ENCODE results near the gene DMD.

The DMD gene

DNA sequence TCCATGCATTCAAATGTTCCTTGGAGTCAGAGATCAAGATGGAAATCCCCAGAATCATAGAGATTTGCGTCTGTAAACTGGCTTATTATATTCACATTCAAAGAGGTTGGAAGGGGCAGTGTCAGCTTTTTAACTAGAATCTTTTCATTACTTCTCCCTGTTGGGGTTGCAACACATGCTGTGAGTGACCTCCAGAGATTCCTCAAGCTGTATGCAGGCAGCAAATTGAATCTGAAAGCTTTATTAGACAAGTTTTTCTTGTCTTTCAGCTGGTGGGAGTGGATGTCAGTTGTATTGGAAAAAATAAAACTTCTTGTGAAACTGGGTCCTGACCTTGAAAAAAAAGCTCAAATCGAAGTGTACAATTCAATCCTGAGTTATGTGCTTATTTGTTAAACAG lies 1403.0 kb downstream of the DMD start:
- no peaks in the 10 kb centered on the region for H3K36me3 ChIP-seq (ENCODE audit: control insufficient read depth, insufficient read depth, low read length)

DNA sequence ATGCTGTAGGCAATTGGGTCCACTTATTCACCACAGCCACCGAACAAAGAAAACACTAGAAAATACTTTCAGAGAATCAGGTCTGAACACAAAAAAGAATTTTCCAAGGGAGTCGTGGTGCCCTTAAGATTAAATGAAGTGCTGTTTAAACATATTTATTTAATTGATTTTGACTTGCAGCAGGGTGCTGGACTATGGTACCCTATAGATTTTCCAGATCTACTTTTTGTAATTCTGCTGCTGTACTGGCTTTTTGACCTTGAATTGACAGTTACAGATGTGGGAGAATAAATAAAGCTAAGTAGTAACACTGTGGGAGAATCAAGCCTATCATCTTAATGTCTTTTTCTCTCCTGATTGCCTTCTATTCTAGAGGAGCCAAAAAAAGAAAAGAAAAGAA lies 1404.2 kb downstream of the DMD start:
- H3K4me1 ChIP-seq (ENCODE audit: control insufficient read depth, insufficient read depth, low read length), result no peaks in the 10 kb centered on the region
- no peak overlapping the region for H3K9ac ChIP-seq (ENCODE audit: low read length)
- H3K27me3 ChIP-seq (ENCODE audit: control insufficient read depth, insufficient read depth, low read length), result no peaks in the 10 kb centered on the region
- no peaks in the 10 kb centered on the region for H3K9me3 ChIP-seq (ENCODE audit: control insufficient read depth, low read length)
- H3K36me3 ChIP-seq (ENCODE audit: control insufficient read depth, insufficient read depth, low read length), result no peaks in the 10 kb centered on the region
- H3K4me3 ChIP-seq (ENCODE audit: low read length), result no peak overlapping the region

More for the DNA sequence above, 1403.0 kb downstream of the DMD start:
- Histone ChIP-seq H3K4me3 (ENCODE audit: low read length) (no peak overlapping the region), H3K9ac (ENCODE audit: low read length) (no peak overlapping the region), H3K27me3 (ENCODE audit: control insufficient read depth, insufficient read depth, low read length) (no peaks in the 10 kb centered on the region), H3K4me1 (ENCODE audit: control insufficient read depth, insufficient read depth, low read length) (no peaks in the 10 kb centered on the region), H3K9me3 (ENCODE audit: control insufficient read depth, low read length) (no peaks in the 10 kb centered on the region)

DNA sequence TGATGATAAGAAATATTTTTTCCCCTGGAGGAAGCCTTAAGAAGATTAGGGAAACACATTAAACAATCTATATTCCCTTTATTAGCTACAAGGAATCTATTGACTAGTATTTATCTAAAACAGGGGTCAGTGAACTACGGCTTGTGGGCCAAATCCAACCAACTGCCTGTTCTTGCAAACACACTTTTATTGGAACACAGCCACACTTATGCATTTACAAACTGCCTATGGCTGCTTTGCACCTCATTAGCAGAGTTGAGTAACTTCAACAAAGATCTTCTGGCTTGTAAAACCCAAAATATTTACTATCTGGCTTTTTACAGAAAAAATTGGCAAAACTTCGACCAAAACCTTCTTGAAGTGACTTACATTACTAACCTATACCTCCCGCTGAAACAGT lies 1405.6 kb downstream of the DMD start:
- Histone ChIP-seq H3K27me3 (ENCODE audit: control insufficient read depth, insufficient read depth, low read length) (no peaks in the 10 kb centered on the region), H3K36me3 (ENCODE audit: control insufficient read depth, insufficient read depth, low read length) (no peaks in the 10 kb centered on the region), H3K4me3 (ENCODE audit: low read length) (no peak overlapping the region), H3K9ac (ENCODE audit: low read length) (no peak overlapping the region), H3K9me3 (ENCODE audit: control insufficient read depth, low read length) (no peaks in the 10 kb centered on the region), H3K4me1 (ENCODE audit: control insufficient read depth, insufficient read depth, low read length) (no peaks in the 10 kb centered on the region)

DNA sequence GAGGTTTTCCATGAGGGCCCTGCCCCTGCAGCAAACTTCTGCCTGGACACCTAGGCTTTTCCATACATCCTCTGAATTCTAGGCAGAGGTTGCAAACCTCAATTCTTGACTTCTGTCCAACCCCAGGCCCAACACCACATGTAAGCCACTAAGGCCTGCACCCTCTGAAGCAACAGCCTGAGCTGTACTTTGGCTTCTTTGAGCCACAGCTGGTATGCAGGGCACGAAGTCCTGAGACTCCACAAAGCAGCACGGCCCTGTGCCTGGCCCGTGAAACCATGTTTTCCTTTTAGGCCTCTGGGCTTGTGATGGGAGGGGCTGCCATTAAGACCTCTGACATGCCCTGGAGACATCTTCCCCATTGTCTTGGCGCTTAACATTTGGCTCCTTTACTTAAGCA lies 1411.1 kb downstream of the DMD start:
- Histone ChIP-seq H3K4me1 (ENCODE audit: control insufficient read depth, insufficient read depth, low read length) (no peaks in the 10 kb centered on the region), H3K27me3 (ENCODE audit: control insufficient read depth, insufficient read depth, low read length) (no peaks in the 10 kb centered on the region), H3K36me3 (ENCODE audit: control insufficient read depth, insufficient read depth, low read length) (no peaks in the 10 kb centered on the region), H3K4me3 (ENCODE audit: low read length) (no peak overlapping the region), H3K9me3 (ENCODE audit: control insufficient read depth, low read length) (no peaks in the 10 kb centered on the region), H3K9ac (ENCODE audit: low read length) (no peak overlapping the region)

DNA sequence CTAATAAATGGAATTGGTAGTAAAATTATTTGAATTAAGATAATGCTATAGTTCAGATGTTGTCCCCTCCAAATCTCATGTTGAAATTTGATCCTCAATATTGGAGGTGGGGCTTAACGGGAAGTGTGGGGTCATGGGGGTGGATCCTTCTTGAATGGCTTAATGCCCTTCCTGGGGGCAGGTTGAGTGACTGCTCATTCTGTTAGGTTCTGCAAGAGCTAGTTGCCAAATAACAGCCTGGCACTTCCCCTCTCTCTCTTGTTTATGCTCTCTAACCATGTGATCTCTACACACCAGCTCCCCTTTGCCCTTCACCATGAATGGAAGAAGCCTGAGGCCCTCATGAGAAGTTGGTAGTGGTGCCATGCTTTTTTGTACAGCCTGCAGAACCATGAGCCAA lies 1414.7 kb downstream of the DMD start:
- H3K9me3 ChIP-seq (ENCODE audit: control insufficient read depth, low read length), result no peaks in the 10 kb centered on the region
- H3K36me3 ChIP-seq (ENCODE audit: control insufficient read depth, insufficient read depth, low read length), result no peaks in the 10 kb centered on the region
- no peaks in the 10 kb centered on the region for H3K27me3 ChIP-seq (ENCODE audit: control insufficient read depth, insufficient read depth, low read length)
- no peak overlapping the region for H3K4me3 ChIP-seq (ENCODE audit: low read length)
- no peaks in the 10 kb centered on the region for H3K4me1 ChIP-seq (ENCODE audit: control insufficient read depth, insufficient read depth, low read length)
- H3K9ac ChIP-seq (ENCODE audit: low read length), result no peak overlapping the region

DNA sequence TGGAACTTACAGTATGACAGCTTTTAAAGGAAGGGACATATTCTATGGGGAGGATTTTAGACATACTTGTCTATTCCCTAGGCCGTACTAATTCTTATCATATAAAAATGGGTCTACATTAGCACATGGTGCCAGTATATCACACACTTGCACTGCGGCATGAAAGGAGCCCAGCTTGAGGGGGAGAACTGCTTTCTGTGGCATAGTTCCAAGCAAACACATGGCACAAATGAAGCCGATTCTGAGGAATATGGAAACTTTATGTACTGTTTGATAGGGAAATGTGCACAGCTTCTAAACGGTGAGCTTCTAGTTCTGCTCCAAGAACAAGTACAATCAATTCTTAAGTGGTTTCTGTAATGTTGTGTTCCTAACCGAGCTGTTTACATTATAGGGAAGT lies 1463.9 kb downstream of the DMD start:
- Histone ChIP-seq H3K4me3 (ENCODE audit: low read length) (no peak overlapping the region), H3K9me3 (ENCODE audit: control insufficient read depth, low read length) (no peaks in the 10 kb centered on the region), H3K9ac (ENCODE audit: low read length) (no peak overlapping the region), H3K4me1 (ENCODE audit: control insufficient read depth, insufficient read depth, low read length) (no peaks in the 10 kb centered on the region), H3K27me3 (ENCODE audit: control insufficient read depth, insufficient read depth, low read length) (no peaks in the 10 kb centered on the region), H3K36me3 (ENCODE audit: control insufficient read depth, insufficient read depth, low read length) (no peaks in the 10 kb centered on the region)

DNA sequence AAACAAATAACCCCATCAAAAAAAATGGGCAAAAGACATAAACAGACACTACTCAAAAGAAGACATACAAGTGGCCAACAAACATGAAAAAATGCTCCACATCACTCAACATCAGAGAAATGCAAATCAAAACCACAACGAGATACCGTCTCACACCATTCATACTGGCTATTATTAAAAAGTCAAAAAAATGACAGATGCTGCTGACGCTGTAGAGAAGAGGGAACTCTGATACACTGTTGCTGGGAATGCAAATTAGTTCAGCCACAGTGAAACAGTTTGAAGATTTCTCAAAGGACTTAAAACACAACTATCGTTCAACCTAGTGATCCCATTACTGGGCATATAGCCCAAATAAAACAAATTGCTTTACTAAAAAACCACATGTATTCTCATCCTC lies 1468.3 kb downstream of the DMD start:
- Histone ChIP-seq H3K9ac (ENCODE audit: low read length) (no peak overlapping the region), H3K27me3 (ENCODE audit: control insufficient read depth, insufficient read depth, low read length) (no peaks in the 10 kb centered on the region), H3K4me1 (ENCODE audit: control insufficient read depth, insufficient read depth, low read length) (no peaks in the 10 kb centered on the region), H3K36me3 (ENCODE audit: control insufficient read depth, insufficient read depth, low read length) (no peaks in the 10 kb centered on the region), H3K4me3 (ENCODE audit: low read length) (no peak overlapping the region), H3K9me3 (ENCODE audit: control insufficient read depth, low read length) (no peaks in the 10 kb centered on the region)

DNA sequence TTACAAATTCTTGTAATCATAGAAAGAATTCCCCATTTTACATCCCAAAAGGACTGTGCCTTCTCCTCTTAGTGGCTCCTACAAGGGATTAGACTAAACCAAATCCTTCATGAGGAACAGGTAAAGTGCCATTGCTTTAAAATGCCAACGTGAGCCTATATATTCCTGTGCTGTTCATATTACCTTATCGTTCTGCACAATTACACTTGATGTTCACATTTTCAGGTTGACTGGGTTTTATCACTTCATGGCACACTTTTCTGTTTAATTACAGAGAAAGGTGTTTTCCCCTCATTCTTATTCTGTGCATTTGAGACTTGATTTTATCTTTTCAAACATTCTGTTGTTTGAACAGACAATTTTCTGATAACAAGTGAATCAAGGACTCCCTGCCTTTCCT lies 1493.9 kb downstream of the DMD start:
- H3K9me3 ChIP-seq (ENCODE audit: control insufficient read depth, low read length), result no peaks in the 10 kb centered on the region
- H3K9ac ChIP-seq (ENCODE audit: low read length), result no peak overlapping the region
- no peaks in the 10 kb centered on the region for H3K36me3 ChIP-seq (ENCODE audit: control insufficient read depth, insufficient read depth, low read length)

DNA sequence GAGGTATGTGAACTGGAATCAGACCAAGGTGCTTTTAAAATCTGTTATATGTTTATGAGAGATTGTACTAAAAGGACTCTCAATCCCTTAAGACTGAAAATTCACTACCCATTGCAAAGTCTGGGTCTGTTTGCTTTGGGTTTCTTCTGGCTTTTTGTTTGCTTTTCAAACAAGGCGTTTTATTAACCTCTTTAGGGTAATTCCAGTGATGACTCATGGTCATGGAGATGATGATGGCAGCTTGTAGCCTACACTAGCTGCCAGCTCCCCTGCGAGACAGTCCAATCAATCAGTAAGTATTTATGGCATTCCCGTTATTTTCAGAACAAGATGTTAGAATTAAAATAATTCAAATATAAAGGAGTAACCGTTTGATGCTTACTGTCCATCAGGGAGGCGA lies 1495.7 kb downstream of the DMD start:
- Histone ChIP-seq H3K27me3 (ENCODE audit: control insufficient read depth, insufficient read depth, low read length) (no peaks in the 10 kb centered on the region), H3K36me3 (ENCODE audit: control insufficient read depth, insufficient read depth, low read length) (no peaks in the 10 kb centered on the region), H3K4me1 (ENCODE audit: control insufficient read depth, insufficient read depth, low read length) (no peaks in the 10 kb centered on the region), H3K4me3 (ENCODE audit: low read length) (no peak overlapping the region), H3K9me3 (ENCODE audit: control insufficient read depth, low read length) (no peaks in the 10 kb centered on the region), H3K9ac (ENCODE audit: low read length) (no peak overlapping the region)

More for the DNA sequence above, 1493.9 kb downstream of the DMD start:
- Histone ChIP-seq H3K27me3 (ENCODE audit: control insufficient read depth, insufficient read depth, low read length) (no peaks in the 10 kb centered on the region), H3K4me3 (ENCODE audit: low read length) (no peak overlapping the region), H3K4me1 (ENCODE audit: control insufficient read depth, insufficient read depth, low read length) (no peaks in the 10 kb centered on the region)

DNA sequence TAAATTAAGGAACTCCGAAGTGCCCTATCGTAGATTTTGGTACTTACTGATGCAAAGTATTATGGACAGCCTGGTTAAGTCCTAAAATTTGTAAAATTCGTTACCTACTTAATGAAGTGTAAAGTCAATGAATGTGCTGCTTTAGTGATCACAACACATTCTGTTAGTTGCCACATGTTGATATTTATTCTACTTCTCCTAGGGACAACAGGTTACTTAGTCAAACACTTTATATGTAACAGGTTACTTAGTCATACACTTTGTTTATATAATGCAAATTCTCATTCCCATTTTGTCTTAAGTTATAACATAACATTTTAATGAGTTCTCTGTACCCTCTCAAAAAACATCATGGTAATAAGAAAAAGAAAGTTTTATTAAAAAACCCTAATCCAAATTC lies 1496.6 kb downstream of the DMD start:
- no peaks in the 10 kb centered on the region for H3K36me3 ChIP-seq (ENCODE audit: control insufficient read depth, insufficient read depth, low read length)
- H3K4me1 ChIP-seq (ENCODE audit: control insufficient read depth, insufficient read depth, low read length), result no peaks in the 10 kb centered on the region
- no peak overlapping the region for H3K9ac ChIP-seq (ENCODE audit: low read length)
- H3K9me3 ChIP-seq (ENCODE audit: control insufficient read depth, low read length), result no peaks in the 10 kb centered on the region
- no peak overlapping the region for H3K4me3 ChIP-seq (ENCODE audit: low read length)
- no peaks in the 10 kb centered on the region for H3K27me3 ChIP-seq (ENCODE audit: control insufficient read depth, insufficient read depth, low read length)

DNA sequence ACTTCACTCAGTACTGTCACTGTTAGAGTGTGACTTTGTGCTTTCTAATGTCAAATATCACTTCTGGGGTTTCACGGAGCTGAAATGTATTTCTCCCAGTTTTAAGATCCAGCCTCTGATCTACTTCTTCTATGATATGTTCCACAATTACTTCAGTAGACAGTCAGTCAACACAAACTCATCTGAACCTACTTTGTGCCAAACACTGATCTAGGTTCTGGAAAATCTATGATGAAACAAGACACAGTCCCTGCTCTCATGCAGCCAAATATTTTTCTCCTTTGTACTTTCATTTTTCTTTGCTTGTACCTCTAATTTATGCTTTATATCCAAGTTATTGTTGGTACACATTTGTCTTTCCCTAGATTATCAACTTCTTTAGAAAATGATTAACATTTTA lies 1498.2 kb downstream of the DMD start:
- Histone ChIP-seq H3K27me3 (ENCODE audit: control insufficient read depth, insufficient read depth, low read length) (no peaks in the 10 kb centered on the region), H3K36me3 (ENCODE audit: control insufficient read depth, insufficient read depth, low read length) (no peaks in the 10 kb centered on the region), H3K4me3 (ENCODE audit: low read length) (no peak overlapping the region), H3K4me1 (ENCODE audit: control insufficient read depth, insufficient read depth, low read length) (no peaks in the 10 kb centered on the region), H3K9ac (ENCODE audit: low read length) (no peak overlapping the region), H3K9me3 (ENCODE audit: control insufficient read depth, low read length) (no peaks in the 10 kb centered on the region)

DNA sequence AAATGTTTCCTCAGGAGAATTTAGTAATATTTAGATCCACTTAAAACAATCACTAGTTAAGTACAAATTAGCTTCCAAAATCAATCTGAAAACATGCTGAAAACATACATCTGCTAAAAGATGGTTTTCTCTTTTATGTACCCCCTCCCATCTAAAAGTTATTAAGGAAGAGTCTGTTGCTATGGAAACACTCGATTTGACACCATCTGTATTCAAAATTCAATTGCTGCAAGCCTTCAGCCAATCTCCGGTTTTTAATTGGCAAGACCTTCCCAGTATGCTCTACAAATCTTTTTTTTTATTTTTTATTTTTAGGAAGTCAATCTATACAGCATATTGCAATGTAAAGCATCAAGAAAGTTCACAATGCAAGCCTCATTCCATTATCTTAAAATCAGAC lies 1500.2 kb downstream of the DMD start:
- no peaks in the 10 kb centered on the region for H3K27me3 ChIP-seq (ENCODE audit: control insufficient read depth, insufficient read depth, low read length)
- H3K4me1 ChIP-seq (ENCODE audit: control insufficient read depth, insufficient read depth, low read length), result no peaks in the 10 kb centered on the region
- H3K9ac ChIP-seq (ENCODE audit: low read length), result no peak overlapping the region
- H3K36me3 ChIP-seq (ENCODE audit: control insufficient read depth, insufficient read depth, low read length), result no peaks in the 10 kb centered on the region
- no peak overlapping the region for H3K4me3 ChIP-seq (ENCODE audit: low read length)
- H3K9me3 ChIP-seq (ENCODE audit: control insufficient read depth, low read length), result no peaks in the 10 kb centered on the region

DNA sequence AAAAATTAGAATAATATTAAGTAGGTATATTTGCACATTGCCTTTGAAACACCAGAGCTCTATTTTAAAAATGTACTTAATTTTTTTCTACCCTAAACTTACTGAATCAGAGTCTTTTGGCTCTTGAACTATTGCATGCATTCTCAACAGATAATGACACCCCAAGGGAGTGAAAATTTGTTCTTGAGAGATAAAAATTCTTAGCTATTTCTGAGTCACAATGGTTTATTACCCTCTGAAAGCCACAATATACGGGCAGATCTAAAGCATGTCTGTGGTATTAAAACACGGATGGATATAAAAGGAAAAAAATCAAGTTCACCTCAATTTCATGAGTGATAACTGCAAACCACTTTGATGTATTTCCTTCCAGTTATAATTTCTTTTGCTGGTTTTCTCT lies 1503.2 kb downstream of the DMD start:
- H3K27me3 ChIP-seq (ENCODE audit: control insufficient read depth, insufficient read depth, low read length), result no peaks in the 10 kb centered on the region
- no peak overlapping the region for H3K4me3 ChIP-seq (ENCODE audit: low read length)
- no peaks in the 10 kb centered on the region for H3K4me1 ChIP-seq (ENCODE audit: control insufficient read depth, insufficient read depth, low read length)
- no peaks in the 10 kb centered on the region for H3K9me3 ChIP-seq (ENCODE audit: control insufficient read depth, low read length)
- no peak overlapping the region for H3K9ac ChIP-seq (ENCODE audit: low read length)
- H3K36me3 ChIP-seq (ENCODE audit: control insufficient read depth, insufficient read depth, low read length), result no peaks in the 10 kb centered on the region

All from mucosa of stomach (tissue), 1 donor.